ENCODE results near the gene FCHSD2. TPM values are rescaled to one million over a fixed set of nuclear protein-coding genes. Genes with fewer than 3 reads are reported as not detected.
"Not testable (repeated sequence)": the region's sequence is repeated elsewhere in the genome, so short reads cannot be mapped to it uniquely, and the experiment has no call there.

The FCHSD2 gene
- total RNA-seq, 1 experiment from 2014 or later: 3.7 TPM

GRCh38 chr11:72836111-72836510 lies 306.0 kb downstream of the FCHSD2 start:
- DNase-seq (ENCODE audit: low spot score): no peak

GRCh38 chr11:72834905-72835304 lies 307.2 kb downstream of the FCHSD2 start:
- DNase-seq (ENCODE audit: low spot score): no peak

GRCh38 chr11:72833811-72834493 lies 308.2 kb downstream of the FCHSD2 start:
- no peak for DNase-seq (ENCODE audit: low spot score)

- DNase-seq (ENCODE audit: low spot score): no peak
These were observed 308.9 kb downstream of the FCHSD2 start for GRCh38 chr11:72833083-72833733.

- DNase-seq (ENCODE audit: low spot score): no peak
These were observed 309.6 kb downstream of the FCHSD2 start for GRCh38 chr11:72832301-72833082.

- DNase-seq (ENCODE audit: low spot score): peak; percentile 76
These were observed 310.4 kb downstream of the FCHSD2 start for GRCh38 chr11:72831521-72832300.

- DNase-seq (ENCODE audit: low spot score): no peak
These were observed 312.1 kb downstream of the FCHSD2 start for GRCh38 chr11:72829884-72830533.

- no peak for DNase-seq (ENCODE audit: low spot score)
These were observed 312.9 kb downstream of the FCHSD2 start for GRCh38 chr11:72829178-72829577.

- DNase-seq (ENCODE audit: low spot score): no peak
These were observed 313.4 kb downstream of the FCHSD2 start for GRCh38 chr11:72828692-72829101.

- no peak for DNase-seq (ENCODE audit: low spot score)
These were observed 314.0 kb downstream of the FCHSD2 start for GRCh38 chr11:72828081-72828567.

- not testable (repeated sequence) for DNase-seq (ENCODE audit: low spot score)
These were observed 314.5 kb downstream of the FCHSD2 start for GRCh38 chr11:72827656-72828055.

GRCh38 chr11:72826942-72827480 lies 315.1 kb downstream of the FCHSD2 start:
- DNase-seq (ENCODE audit: low spot score): no peak

- DNase-seq (ENCODE audit: low spot score): no peak
These were observed 315.8 kb downstream of the FCHSD2 start for GRCh38 chr11:72826191-72826941.

- DNase-seq (ENCODE audit: low spot score): no peak
These were observed 316.5 kb downstream of the FCHSD2 start for GRCh38 chr11:72825661-72826060.

- DNase-seq (ENCODE audit: low spot score): no peak
These were observed 317.2 kb downstream of the FCHSD2 start for GRCh38 chr11:72824811-72825505.

GRCh38 chr11:72824020-72824419 lies 318.1 kb downstream of the FCHSD2 start:
- no peak for DNase-seq (ENCODE audit: low spot score)

- no peak for DNase-seq (ENCODE audit: low spot score)
These were observed 318.9 kb downstream of the FCHSD2 start for GRCh38 chr11:72823105-72823804.

GRCh38 chr11:72821920-72822799 lies 320.0 kb downstream of the FCHSD2 start:
- peak; percentile 79 for DNase-seq (ENCODE audit: low spot score)
